Lower lobe of right lung (tissue), 2 donors: ENCODE data around the gene APC. TPM values are rescaled to one million over a fixed set of nuclear protein-coding genes. Genes with fewer than 3 reads are reported as not detected.

Experiments
- ATAC-seq, 2 donors: fragments of 200-7000 bp; cut with Tn5 transposase; one replicate each; pipeline ENCODE4 v1.9.1; 2020 to 2022; ENCODE audit warnings: mild to moderate bottlenecking in 2 of 2, moderate library complexity in 2 of 2
- DNase-seq: peaks from one replicate; pipeline ENCODE4 v3.0.0-alpha.2; 2020
- H3K27ac ChIP-seq: fragments of 200-600 bp; one replicate; pipeline ENCODE4 v1.8.0; 2022
- H3K27me3 ChIP-seq: fragments of 200-600 bp; one replicate; pipeline ENCODE4 v1.8.0; 2022; ENCODE audit warnings: low read depth
- H3K36me3 ChIP-seq: fragments of 200-600 bp; one replicate; pipeline ENCODE4 v1.8.0; 2022; ENCODE audit warnings: mild to moderate bottlenecking
- H3K4me1 ChIP-seq: fragments of 200-600 bp; one replicate; pipeline ENCODE4 v1.8.0; 2022
- H3K4me3 ChIP-seq: fragments of 200-600 bp; one replicate; pipeline ENCODE4 v1.8.0; 2022; ENCODE audit warnings: mild to moderate bottlenecking
- H3K9me3 ChIP-seq: fragments of 200-600 bp; one replicate; pipeline ENCODE4 v1.8.0; 2022
- intact Hi-C: fragments of 100-400 bp; cut with DNase I; formaldehyde crosslinking; loops from one replicate; pipeline ENCODE4 v1.11.0; 2022
- total RNA-seq: library from RNA; stranded (reverse); fragmentation: NEBNext Ultra II Directional; extraction: Animal tissue kit (Norgen Biotek cat#: 25700); gene quantifications from one replicate; pipeline ENCODE4 v1.2.1, GENCODE V29; 2021
- TF ChIP-seq, protein P1 (sequence below): fragments of 200-600 bp; IDR thresholded peaks from one replicate; pipeline ENCODE4 v1.8.0; 2022; ENCODE audit warnings: antibody characterized with exemption, mild to moderate bottlenecking
- donor health status: DM: no; HTN: yes; CAD: no; lungs with severe emphysema.

Gene APC
- total RNA-seq, 1 donor from 2014 or later = 47.7 TPM

DNA sequence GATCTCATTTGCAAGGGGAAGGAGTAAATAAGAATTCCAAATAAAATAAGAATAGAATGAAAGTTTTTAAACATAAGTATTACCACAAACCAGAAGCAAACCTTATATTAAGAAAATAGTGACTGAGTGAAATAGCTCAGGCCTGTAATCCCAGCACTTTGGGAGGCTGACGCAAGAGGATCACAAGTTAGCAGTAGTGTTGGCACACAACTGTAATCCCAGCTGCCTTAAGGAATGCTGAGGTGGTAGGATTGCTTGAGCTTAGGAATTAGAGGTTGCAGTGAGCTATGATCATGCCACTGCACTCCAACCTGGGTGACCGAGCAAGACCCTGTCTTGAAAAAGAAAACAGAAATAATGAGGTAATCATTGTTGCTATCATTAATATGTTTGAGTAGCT is 47.0 kb downstream of the APC start:
- Histone ChIP-seq H3K4me3 (no peak overlapping the region), H3K9me3 (no peaks in the 10 kb centered on the region), H3K36me3 (peaks cover 36% of the 10 kb centered on the region), H3K27ac (no peak overlapping the region), H3K27me3 (no peaks in the 10 kb centered on the region), H3K4me1 (no peaks in the 10 kb centered on the region)
- intact Hi-C loops = no loop called here
- ATAC-seq (no peak), DNase-seq (no peak)
- TF ChIP-seq, protein P1, sequence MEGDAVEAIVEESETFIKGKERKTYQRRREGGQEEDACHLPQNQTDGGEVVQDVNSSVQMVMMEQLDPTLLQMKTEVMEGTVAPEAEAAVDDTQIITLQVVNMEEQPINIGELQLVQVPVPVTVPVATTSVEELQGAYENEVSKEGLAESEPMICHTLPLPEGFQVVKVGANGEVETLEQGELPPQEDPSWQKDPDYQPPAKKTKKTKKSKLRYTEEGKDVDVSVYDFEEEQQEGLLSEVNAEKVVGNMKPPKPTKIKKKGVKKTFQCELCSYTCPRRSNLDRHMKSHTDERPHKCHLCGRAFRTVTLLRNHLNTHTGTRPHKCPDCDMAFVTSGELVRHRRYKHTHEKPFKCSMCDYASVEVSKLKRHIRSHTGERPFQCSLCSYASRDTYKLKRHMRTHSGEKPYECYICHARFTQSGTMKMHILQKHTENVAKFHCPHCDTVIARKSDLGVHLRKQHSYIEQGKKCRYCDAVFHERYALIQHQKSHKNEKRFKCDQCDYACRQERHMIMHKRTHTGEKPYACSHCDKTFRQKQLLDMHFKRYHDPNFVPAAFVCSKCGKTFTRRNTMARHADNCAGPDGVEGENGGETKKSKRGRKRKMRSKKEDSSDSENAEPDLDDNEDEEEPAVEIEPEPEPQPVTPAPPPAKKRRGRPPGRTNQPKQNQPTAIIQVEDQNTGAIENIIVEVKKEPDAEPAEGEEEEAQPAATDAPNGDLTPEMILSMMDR = no peak

- ATAC-seq = no peak
- peaks cover 27% of the 10 kb centered on the region for H3K36me3 ChIP-seq
- intact Hi-C loops = no loop called here
- no peak for DNase-seq
- no peaks in the 10 kb centered on the region for H3K9me3 ChIP-seq
- H3K4me1 ChIP-seq = no peaks in the 10 kb centered on the region
- TF ChIP-seq, protein P1 = no peak
- no peaks in the 10 kb centered on the region for H3K27me3 ChIP-seq
- no peak overlapping the region for H3K4me3 ChIP-seq
- H3K27ac ChIP-seq = no peak overlapping the region
Observed at GRCh38 chr5:112787261-112787660, 49.6 kb downstream of the APC start.

DNA sequence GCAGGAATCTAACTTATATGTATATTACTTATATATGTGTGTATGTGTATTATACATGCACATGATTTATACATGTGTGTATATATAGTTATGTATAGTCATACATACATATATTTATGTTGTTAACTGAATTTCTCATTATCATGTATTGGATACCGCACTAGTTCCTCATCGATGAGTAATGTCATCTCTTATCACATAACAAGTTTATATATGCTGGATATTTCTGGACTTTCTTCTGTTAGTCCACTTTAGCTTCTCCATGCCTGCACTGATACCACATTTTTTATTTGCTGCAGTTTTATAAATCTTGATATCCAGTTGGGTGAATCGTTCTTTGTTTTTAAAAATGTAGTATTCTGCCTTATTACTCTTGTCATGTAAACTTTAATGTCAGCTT is 50.2 kb downstream of the APC start:
- H3K27me3 ChIP-seq = no peaks in the 10 kb centered on the region
- TF ChIP-seq, protein P1 = no peak
- DNase-seq (no peak), ATAC-seq (no peak)
- no peak overlapping the region for H3K4me3 ChIP-seq
- no peaks in the 10 kb centered on the region for H3K9me3 ChIP-seq
- no peaks in the 10 kb centered on the region for H3K4me1 ChIP-seq
- peaks cover 31% of the 10 kb centered on the region for H3K36me3 ChIP-seq
- intact Hi-C loops = no loop called here
- H3K27ac ChIP-seq = no peak overlapping the region

DNA sequence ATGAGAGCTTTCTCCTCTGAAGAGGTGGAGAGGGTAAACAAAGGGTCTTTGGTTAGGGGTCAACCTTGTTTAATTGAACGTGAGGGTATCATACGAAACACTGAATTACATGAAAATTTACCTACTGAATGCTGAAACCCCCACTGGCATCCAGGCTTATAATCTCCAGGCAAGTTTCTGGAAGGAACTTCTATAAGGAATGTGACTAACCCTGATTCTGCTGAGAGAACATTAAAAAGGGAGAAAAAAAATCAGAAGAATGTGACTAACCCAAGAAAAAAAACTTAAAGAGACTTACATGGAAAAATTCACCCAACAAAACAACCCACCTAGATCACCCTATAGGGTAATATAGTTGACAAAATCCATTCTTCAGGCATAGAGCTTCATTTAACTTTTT is 55.5 kb downstream of the APC start:
- H3K36me3 ChIP-seq = peaks cover 59% of the 10 kb centered on the region
- no peaks in the 10 kb centered on the region for H3K27me3 ChIP-seq
- TF ChIP-seq, protein P1 = no peak
- no peak overlapping the region for H3K4me3 ChIP-seq
- no peak for ATAC-seq
- H3K9me3 ChIP-seq = no peaks in the 10 kb centered on the region
- intact Hi-C loops = no loop called here
- H3K4me1 ChIP-seq = no peaks in the 10 kb centered on the region
- no peak for DNase-seq
- no peak overlapping the region for H3K27ac ChIP-seq

DNA sequence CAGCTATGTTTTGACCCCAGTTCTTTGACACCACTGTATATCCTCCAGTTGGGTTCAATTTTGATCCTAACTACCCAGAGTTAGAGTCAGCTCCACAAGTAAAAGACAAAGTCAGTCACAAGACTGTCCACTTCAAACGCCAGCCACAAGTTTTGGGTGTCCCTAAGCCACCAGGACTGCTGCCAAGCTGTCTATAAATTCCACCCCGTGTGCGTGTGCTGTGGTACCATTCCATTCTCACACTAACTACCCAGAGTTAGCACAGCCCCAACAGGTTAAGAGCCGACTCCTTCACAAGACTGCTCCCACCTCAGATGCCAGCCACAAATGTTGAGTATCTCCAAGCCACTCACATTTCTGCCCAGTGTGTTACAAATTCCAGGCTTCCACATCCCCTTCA is 56.7 kb downstream of the APC start:
- no peak for DNase-seq
- Histone ChIP-seq H3K9me3 (no peaks in the 10 kb centered on the region), H3K4me3 (no peak overlapping the region), H3K27ac (no peak overlapping the region), H3K27me3 (no peaks in the 10 kb centered on the region), H3K36me3 (peaks cover 66% of the 10 kb centered on the region), H3K4me1 (no peaks in the 10 kb centered on the region)
- intact Hi-C loops = no loop called here
- TF ChIP-seq, protein P1 = no peak
- ATAC-seq = no peak

DNA sequence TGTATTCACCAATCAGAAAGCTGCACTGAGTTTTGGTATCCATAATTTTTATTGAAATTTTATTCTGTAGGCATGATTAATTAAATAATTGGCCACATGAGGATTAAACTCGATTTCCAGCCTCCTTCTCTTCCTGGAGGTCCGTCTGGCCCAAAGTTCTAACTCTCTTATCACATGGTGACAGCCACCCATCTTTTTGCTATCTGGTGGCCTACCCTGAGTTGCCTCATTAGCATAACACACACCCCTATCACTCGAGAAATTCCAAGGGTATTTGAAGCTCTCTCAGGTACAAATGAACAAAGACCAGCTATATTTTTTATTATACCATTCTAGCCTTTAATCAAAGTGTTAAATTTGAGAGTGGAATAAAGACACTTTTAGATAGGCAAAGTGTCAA is 57.7 kb downstream of the APC start:
- TF ChIP-seq, protein P1 = no peak
- Histone ChIP-seq H3K4me3 (no peak overlapping the region), H3K27me3 (no peaks in the 10 kb centered on the region), H3K27ac (no peak overlapping the region), H3K9me3 (no peaks in the 10 kb centered on the region), H3K4me1 (no peaks in the 10 kb centered on the region), H3K36me3 (peaks cover 66% of the 10 kb centered on the region)
- ATAC-seq = no peak
- intact Hi-C loops = no loop called here
- no peak for DNase-seq
